HCT116 (cell line): ENCODE measurements around the gene USP12.

Experiments used
- EGR1 ChIP-seq: IDR thresholded peaks from 2 replicates; pipeline ENCODE4 v1.6.1; 2012; ENCODE audit warnings: low read depth
- JUND ChIP-seq: IDR thresholded peaks from 2 replicates; pipeline ENCODE4 v1.6.1; 2012
- POLR2A ChIP-seq: IDR thresholded peaks from 2 replicates; pipeline ENCODE4 v1.7.0; 2011; ENCODE audit warnings: borderline replicate concordance; ENCODE audit not compliant: insufficient read depth, insufficient read length; ENCODE audit errors: extremely low read depth
- POLR2AphosphoS5 ChIP-seq: IDR thresholded peaks from 2 replicates; pipeline ENCODE4 v1.6.1; 2011; ENCODE audit warnings: mild to moderate bottlenecking, low read depth, low read length, moderate library complexity
- SIN3A ChIP-seq: IDR thresholded peaks from 2 replicates; pipeline ENCODE4 v1.6.1; 2012; ENCODE audit warnings: low read depth
- TF ChIP-seq, protein P1 (sequence below), 3 experiments: fragments of 200-600 bp in 1 of 3; sonication (generic) in 1 of 3; IDR thresholded peaks in 2 of 3; conservative IDR thresholded peaks in 1 of 3; 2 replicates each; pipeline ENCODE4 v1.5.1; 2012 to 2017; ENCODE audit warnings: low read depth in 2 of 3, low read length in 2 of 3, antibody characterized with exemption in 1 of 3, borderline replicate concordance in 1 of 3, control low read depth in 1 of 3, mild to moderate bottlenecking in 1 of 3, mixed read lengths in 1 of 3, mixed run types in 1 of 3, moderate library complexity in 1 of 3; ENCODE audit not compliant: insufficient read depth in 1 of 3
- TF ChIP-seq, protein P2 (sequence below): IDR thresholded peaks from 2 replicates; pipeline ENCODE4 v1.6.1; 2012
- TF ChIP-seq, protein P3 (sequence below): IDR thresholded peaks from 2 replicates; pipeline ENCODE4 v1.6.1; 2011; ENCODE audit warnings: mild to moderate bottlenecking, low read length, moderate library complexity; ENCODE audit not compliant: insufficient replicate concordance; ENCODE audit errors: extremely low read depth

DNA sequence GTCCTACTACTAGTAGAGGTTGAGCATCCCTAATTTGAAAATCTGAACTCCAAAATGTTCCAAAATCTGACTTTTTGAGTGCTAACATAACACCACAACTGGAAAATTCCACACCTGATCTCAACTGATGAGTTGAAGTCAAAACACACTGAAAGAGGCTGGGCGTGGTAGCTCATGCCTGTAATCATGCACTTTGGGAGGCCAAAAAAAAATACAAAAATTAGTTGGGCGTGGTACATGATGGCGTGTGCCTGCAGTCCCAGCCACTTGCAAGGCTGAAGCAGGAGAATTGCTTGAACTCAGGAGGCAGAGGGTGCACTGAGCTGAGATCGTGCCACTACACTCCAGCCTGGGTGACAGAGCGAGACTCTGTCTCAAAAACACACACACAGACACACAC, 29.9 kb downstream of the USP12 start:
- TF ChIP-seq POLR2A, result no peak
- no peak for TF ChIP-seq JUND
- no peak for TF ChIP-seq SIN3A
- TF ChIP-seq, protein P1, sequence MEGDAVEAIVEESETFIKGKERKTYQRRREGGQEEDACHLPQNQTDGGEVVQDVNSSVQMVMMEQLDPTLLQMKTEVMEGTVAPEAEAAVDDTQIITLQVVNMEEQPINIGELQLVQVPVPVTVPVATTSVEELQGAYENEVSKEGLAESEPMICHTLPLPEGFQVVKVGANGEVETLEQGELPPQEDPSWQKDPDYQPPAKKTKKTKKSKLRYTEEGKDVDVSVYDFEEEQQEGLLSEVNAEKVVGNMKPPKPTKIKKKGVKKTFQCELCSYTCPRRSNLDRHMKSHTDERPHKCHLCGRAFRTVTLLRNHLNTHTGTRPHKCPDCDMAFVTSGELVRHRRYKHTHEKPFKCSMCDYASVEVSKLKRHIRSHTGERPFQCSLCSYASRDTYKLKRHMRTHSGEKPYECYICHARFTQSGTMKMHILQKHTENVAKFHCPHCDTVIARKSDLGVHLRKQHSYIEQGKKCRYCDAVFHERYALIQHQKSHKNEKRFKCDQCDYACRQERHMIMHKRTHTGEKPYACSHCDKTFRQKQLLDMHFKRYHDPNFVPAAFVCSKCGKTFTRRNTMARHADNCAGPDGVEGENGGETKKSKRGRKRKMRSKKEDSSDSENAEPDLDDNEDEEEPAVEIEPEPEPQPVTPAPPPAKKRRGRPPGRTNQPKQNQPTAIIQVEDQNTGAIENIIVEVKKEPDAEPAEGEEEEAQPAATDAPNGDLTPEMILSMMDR (IDR thresholded peaks at IDR 0.05 in 2 of 3, conservative IDR thresholded peaks at IDR 0.05 in 1 of 3; ENCODE audit: borderline replicate concordance in 1 of 3, insufficient read depth in 1 of 3, low read depth in 2 of 3, low read length in 2 of 3), result no peak
- TF ChIP-seq POLR2AphosphoS5, result no peak
- TF ChIP-seq, protein P2, sequence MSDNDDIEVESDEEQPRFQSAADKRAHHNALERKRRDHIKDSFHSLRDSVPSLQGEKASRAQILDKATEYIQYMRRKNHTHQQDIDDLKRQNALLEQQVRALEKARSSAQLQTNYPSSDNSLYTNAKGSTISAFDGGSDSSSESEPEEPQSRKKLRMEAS, result no peak
- TF ChIP-seq EGR1, result no peak
- TF ChIP-seq, protein P3, sequence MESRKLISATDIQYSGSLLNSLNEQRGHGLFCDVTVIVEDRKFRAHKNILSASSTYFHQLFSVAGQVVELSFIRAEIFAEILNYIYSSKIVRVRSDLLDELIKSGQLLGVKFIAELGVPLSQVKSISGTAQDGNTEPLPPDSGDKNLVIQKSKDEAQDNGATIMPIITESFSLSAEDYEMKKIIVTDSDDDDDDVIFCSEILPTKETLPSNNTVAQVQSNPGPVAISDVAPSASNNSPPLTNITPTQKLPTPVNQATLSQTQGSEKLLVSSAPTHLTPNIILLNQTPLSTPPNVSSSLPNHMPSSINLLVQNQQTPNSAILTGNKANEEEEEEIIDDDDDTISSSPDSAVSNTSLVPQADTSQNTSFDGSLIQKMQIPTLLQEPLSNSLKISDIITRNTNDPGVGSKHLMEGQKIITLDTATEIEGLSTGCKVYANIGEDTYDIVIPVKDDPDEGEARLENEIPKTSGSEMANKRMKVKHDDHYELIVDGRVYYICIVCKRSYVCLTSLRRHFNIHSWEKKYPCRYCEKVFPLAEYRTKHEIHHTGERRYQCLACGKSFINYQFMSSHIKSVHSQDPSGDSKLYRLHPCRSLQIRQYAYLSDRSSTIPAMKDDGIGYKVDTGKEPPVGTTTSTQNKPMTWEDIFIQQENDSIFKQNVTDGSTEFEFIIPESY, result no peak
